HTERT RPE-1 (cell line): Measurements from ENCODE around the gene PHF13.

Experiments
- in situ Hi-C: fragments of 300-500 bp; cut with MboI; formaldehyde crosslinking; loops from 4 replicates; pipeline ENCODE4 v1.14.3; 2020; ENCODE audit warnings: low sequenced_read_pairs

PHF13 gene

DNA sequence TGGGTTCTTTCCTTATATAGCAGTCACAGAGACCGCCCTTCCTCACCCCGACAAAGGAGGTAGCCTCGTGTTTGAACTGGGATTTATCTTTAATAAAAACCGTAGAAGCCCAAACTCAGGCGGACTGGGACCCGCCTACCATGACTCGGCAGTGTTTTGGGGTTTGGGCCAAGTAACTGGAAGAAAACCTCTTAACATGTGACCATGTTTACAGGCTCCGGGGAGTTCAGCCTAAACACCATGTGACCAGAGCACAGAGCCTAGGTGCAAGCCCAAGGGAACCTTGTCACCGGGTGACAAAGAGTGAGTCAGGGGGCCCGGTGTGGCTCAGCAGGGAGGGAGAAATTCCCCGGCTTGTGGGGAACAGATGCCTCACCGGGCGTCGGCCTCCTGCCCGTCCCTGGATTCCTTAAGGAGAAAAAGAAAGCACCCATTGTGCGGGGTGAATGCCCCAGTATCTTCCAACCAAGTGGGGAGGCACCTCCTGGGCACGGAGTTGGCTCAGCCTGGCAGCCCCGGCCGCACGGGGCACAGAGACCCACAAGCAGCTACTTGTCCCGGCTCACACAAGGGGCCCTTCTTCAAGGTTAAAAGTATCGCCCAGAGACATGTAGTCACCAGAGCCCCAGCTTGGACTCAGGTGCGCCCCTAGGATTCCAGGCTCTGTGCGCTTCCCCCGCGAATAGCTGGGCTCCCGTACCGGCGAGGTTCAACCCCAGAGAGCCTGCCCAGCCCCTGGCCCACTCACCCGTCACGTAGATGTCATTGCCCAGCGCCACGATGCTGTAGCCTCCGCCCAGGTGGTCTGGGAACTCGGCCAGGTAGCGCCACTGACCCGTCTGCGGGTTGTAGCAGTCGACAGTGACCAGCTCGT lies 12.2 kb upstream of the PHF13 start:
- in situ Hi-C loops: no loop called here

DNA sequence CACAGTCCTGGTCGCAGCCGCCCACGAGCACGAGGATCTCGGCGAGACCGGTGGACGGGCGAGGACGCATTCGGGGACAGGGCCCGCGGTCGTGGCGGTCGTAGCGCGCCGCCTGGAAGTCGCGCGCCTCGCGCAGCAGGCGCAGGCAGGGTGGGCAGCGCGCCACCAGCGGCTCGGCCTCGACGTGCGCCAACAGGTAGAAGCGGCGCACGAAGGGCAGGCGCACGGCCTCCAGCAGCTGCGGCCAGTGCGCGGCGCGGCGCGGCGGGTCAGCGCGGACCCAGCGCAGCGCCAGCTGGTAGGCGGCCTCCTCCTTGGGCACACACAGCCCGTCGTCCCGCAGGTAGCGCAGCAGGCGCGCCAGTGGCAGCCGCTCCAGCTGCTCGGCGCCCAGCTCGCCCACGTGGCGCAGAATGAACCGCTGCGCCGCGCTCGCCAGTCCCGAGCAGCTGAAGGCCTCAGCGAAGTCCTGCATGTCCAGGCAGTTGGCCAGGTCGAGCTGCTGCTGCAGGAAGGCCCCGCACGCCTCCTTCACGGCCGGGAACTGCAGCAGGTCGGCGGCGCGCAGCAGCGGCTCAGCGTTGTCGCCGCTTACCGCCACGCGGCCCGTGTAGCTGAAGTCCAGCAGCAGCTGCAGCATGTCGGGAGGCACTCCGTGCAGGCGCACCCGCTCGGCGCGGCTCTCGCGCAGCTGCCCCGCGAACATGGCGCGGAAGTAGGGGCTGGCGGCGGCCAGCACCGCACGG lies 11.4 kb upstream of the PHF13 start:
- in situ Hi-C loops: no loop called here

DNA sequence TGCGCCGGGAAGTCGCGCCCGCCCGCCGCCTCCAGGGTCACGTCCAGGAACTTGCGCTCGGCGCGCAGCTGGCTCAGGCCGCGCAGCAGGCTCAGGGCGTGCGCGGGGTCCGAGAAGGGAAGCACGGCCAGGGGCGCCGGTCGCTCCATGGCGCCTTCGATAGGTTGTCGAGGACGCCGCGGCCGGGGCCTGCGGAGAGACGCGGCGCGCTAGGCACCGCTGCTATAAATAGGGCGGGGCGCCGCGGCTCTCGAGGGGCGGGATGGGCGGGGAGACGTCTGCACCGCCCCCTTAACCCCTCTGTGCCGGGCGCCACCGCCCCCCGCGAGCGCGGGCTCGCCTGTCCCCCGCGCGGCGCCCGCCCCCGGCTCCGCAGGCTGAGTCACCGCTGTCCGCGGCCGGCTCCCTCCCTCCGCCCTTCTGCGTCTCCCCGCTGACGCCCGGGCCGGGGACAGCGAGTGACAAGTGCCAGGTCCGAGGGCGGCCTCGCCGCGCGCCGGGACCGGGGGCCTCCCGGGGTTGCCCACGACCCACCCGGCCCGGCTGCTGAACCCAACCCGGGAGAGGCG lies 10.8 kb upstream of the PHF13 start, which contains the start of gene KLHL21:
KLHL21 (minus strand) TSS at position 201 of the 569 bp plus-strand sequence; CDS start at position 149, 52 bp downstream.
- in situ Hi-C loops: no loop called here

DNA sequence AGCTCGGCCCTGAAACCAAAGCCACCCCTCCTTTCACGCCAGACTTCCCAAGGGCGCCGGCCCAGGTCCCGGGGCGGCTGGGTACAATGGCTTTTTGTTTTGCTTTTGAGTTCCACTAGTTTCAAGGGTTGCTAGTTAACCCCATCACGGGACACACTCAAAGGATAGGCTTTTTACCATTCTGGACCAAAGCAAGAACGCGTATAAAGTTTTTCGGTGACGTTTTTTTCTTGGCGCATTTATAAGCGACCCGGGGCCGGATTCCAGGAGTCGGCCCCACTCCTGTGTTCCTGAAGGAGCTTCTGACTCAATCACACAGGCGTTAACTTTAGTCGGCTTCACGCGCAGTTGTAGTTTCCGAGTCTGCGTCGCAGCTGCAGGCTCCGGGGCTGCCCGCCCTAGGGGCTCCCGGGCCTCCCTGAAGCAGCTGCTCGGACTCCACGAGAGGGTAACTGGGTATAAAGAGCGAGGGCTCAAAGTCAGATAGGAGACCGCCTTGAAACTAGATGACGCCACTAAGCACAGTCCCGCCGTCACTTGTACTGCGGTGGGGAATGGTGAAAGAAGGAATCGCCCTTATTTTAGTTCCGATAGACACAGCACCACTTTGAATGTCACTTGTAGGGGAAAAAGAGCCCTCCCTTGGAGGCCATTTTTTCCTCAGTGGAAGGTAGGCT lies 10.2 kb upstream of the PHF13 start:
- in situ Hi-C loops: no loop called here

DNA sequence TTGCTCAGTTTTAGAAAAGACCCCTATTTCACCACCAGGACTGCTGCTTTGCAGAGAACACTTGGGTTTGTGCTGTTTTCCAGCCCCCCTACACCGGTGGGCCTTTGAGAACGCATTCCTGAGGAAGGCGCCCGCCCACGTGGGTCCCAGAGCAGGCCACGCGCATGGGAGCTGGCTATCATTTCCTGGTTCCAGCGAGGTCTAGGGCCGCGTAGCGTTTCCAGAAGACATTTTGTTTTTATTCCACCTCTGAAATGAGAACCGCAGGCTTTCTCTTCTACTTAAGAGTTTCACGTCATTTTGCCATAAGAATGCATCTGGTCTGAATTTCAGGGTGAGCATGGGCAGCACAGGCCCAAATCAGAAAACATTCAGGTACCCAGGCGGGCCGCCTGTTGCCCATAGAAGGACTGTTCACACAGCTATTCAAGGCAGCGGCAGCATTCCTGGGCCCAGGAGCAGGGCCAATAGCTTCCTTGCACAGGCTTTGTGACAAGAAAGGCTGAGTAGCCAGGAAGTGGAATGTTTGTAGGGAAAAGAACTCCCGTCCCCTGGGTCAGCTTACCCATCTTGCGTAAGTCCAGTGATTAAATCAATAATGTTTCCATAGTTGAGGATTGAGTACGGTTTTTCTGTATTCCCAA lies 9.5 kb upstream of the PHF13 start:
- in situ Hi-C loops: no loop called here

DNA sequence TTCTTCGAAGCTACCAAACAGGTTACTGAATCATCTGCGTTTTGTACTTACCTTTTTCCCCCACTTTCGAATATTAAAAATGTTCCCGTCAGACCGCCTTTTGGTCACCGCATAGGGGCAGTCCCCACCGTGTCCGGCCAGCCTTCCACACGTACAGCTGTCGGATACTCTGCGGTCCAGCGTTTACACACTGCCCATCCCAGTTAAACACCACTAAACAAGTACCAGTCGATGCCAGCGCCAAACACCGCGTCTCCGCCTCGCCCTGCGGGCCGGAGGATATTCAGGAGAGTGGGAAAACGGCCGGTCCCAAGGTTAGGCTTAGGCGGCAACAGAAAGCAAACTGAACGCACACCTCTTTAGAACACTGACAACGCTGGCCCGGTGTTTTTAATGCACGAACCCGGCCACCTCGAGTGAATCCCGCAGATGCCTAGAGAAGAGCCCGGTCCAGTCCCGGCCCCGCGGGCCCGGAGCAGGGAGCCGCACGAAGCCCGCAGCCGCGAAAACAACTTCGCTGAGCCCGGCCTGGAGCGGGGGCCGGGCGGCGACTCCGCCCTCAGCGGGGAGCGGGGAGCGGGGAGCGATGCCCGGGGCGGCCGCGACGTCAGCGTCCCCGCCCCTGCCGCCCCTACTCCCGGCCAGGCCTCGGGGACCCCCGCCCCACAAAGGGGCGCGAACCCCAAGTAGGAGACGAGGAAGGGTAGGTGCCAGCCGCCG lies 730 bp upstream of the PHF13 start:
- in situ Hi-C loops: no loop called here

DNA sequence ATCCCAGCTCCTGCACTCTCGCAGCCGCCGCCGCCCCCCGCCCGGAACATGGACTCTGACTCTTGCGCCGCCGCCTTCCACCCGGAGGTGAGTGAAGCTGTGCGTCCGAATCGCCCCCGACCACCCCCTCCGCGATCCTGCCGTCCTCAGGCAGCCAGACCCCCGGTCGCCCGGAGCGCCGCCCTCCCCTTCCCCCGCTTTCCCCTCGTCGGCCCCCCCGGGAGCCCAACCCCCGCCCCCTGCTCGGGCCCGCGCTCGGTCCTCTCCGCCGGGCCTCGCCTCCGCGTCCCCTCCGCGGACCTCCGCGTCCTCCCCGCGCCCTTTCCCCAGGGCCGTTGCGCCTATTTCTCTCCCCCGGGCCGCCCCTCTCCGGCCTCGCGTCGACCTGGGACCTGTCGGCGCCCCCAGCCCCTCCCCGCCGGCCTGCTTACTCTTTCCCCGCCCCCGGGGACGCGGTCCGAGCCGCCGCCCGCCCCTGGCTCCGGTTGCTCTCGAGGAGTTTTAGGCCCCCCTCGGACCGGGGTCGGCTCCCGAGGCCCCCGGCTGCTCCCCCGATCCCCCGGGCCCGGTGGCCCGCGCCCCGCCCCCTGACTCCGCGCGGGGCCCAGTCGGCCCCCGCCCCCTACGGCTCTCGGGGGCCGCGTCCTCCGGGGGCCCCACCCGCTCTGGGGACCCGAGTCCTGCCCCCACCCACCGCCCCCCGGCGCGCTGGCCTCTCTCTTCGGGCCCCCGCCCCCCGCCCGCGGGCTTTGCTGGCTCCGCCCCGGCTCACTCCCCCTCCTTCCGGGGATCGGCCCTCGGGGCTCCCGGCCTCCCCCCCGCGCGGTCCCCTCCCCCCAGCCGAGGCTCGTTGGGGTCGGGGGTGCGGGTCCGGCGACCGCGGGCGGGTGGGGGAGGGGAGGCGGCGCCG lies 743 bp downstream of the PHF13 start:
- in situ Hi-C loops: no loop called here

DNA sequence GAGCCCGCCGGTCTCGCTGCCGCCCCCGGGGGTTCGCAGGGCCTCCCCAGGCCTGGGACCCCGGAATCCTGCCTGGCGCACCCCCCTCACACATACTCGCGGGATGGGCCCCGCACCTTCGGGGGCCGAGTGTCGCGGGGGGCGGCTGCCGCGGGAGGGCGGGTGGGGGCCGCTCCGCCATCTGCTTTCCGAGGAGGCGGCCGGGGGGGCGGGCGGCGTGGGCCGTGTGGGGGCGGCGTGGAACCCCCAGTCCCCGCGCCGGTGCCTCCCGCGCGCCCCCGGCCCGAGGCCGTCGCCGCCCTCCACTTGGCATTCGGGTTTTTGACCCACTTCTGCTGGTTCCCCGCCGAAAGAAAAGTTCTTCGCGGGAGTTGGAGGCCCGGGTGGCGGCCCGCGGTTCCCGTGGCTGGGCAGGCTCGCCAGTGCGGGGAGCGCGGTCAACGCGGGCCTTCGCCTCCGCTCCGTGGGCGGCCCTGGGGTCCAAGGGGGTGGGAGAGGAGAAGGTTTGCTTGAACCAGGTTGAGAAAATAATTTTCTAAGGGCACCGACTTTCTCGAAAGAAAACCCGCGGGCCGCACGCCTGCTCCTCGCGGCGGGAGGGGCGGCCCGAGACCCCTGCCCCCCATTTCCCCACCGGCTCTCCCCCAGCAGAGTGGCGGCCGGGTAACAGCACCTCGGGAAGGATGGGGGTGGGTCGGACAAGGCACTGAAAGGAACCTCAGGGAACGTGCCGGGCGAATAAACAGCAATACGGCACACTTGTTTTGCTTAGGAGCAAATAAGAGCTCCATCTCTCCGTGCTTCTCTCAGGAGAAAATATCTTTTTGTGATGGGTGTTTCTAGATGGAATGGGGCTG lies 1.6 kb downstream of the PHF13 start:
- in situ Hi-C loops: no loop called here

DNA sequence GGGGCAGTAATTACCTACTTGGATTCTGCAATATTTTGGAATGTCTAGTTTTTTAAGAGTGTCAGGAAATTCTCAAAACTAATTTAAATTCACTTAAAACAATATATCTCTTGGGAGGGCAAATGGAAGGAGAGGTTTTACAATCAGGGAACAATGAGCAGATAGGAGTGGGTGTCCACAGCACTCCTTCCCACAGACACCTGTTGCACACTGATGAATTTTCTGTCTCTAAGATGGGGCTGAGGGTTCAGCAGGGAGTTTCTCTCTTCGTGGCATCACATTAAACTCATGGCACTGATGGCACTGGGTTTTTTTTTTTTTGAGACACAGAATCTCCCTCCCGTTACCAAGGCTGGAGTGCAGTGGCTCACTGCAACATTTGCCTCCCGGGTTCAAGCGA lies 5.5 kb downstream of the PHF13 start:
- in situ Hi-C loops: no loop called here

DNA sequence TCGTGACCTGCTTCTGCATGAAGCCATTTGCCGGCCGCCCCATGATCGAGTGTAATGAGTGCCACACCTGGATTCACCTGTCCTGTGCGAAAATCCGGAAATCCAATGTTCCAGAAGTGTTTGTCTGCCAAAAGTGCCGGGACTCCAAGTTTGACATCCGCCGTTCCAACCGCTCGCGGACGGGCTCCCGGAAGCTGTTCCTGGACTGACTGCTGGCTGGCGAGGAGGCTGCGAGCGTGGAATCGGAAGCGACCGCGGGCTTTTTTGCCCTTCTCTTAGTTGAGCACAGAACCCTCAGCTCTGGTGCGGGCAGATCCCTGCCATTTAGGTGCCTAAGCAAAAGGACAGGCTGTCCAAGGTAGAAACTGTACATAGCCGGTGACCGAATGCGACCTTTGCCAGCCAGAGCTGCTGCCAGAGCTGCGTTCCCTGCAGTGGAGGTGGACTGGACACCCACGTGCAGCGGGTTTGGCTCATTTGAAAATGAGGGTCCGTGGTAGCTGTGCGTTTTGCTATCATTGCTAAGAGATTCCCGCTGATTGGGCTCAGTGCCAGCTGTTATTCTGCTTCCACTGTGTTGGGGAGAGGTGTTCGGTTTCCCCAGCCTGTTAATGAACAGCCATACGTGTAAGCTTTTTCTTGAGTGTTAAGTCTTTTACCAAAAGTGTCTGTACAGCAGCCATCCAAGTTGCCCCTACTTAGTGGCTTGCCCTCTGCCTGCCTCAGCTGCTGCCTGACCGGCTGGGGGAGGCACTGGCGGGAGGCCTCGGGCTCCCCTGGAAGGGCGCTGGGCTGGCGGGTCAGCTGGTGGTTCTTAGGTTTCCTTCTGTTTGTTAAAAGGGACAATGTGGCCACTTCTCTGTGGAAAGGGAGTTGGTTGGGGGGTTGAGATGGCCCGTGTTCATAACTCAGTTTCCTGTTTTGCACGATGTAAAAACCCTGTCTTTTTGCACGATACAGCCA lies 8.2 kb downstream of the PHF13 start:
- in situ Hi-C loops: no loop called here

DNA sequence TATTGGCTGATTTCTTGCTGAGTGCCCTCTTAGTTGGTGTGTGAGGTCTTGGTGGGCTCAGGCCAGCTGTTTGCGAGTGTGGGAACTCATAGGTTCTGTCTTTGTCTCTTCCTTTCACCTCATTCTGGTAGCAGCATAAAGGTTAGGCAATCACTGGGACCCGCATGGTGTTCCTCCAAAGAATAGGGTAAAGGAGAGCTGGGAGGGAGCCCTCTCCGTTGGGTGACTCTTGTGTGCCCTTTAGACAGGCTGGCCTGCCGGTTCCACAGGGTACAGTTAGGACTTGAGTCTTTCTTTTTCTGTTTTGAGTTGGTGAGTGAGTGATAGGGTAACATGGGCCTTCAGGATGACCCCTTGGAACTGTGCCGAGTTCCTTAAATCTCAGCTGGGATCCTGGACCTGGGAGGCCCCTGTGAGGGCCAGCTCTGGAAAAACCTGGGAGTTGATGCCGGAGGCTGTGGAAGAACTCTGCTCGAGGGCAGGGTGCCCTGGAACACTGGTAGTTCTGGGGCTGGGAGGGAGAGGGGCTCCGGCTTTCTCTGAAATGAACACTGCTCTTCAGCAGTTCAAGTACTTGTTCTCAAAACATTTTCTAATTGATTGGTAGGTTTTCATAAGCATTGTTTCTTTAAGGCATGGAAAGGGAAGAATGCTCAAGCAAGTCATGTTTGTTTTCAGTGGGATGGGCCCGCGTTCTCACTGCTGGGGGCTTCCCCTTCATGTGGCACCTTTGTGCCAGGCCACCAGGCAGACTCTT lies 9.0 kb downstream of the PHF13 start:
- in situ Hi-C loops: no loop called here

DNA sequence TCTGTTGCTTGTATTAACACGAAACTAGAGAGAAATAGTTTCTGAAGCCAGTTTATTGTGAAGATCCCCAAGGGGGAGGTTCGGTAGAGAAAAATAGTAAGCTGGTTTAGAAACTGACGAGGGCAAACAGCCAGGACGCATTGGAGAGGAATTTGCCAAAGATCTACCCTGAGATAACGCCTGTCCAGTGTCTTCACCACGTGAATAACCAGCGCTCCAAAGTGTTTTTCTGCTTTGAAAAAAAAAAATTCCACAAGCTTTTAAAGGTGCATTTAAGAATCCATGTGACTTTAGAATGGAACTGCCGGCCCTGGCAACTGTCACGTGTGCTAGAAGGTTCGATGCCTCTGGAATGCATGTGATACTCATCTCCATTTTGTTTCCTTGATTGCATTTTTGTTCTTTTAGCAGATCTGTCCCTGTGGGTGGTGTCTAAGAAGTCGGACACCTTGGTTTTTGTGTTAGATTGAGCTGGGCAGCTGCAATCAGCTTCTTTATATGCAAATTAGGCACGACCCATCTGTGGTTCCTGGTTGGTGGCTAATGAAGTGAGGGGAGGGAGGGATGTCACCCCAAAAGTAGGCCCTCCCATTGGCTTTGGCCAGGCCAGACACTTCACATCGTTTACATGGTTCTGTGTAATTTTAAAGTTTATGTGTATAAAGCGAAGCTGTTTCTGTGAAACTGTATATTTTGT lies 9.9 kb downstream of the PHF13 start:
- in situ Hi-C loops: no loop called here

DNA sequence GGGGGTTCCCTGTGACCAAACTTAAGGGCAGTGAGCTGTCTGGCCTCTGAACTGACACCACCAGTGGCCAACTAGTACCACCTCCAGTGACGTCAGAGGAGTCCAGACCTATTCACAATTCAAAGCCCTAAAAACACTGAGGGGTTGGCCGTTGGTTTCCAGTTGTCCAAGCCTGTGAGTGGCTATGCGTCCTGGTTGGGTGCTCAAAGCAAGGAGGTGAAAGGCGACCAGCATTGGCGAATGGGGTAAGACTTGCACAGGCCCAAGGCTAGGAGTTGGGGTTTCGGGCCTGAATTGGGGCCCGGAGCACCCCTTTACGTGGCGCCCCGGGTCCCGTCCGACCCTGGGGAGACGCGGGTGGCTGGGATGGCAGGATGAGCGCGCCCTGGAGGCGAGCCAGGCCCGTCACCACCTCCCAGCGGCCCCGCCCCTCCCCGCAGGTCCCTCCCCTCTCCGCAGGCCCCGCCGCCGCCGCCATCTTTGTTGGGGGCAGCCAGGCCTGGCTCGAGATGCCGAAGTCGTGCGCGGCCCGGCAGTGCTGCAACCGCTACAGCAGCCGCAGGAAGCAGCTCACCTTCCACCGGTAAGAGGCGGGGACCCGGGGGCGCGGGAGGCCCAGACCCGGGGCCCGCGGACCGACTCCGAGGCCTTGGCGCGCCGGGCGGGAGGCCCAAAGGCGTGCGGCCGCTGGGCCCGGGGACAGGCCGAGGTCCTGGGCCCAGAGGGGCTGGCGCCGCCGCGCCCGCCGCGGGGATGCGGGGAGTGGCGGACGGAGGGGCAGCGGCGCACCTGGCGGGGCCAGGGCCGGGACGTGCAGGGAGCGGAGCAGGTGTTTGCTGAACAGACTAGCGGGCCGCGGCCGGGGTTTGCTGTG lies 11.4 kb downstream of the PHF13 start, which contains the start of gene THAP3:
THAP3 (plus strand) TSS at position 159 of the 874 bp plus-strand sequence; CDS start at position 510, 351 bp downstream.
- in situ Hi-C loops: no loop called here

DNA sequence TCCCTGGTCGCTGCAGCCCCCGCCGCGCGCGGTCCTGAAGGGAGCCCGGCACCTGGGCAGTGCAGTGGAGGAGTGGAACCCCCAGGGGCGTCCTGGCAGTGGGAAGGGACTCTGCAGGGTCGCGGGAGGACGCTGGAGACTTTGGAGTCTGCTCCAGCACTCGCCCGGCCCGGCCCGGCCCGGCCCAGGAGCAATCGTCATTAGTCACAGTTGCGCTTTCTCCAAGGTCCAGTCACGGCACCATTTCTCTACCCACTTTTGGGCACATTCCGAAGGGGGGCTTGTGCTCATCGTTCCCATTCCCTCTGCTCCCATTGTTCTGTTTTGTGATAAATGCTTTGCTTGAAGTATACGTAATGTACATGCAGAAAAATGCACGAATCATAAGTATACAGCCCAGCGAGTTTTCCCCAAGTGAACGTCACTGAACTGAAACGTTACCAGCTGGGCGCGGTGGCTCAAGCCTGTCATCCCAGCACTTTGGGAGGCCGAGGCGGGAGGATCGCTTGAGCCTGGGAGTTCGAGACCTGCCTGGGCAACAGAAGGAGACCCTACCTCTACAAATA lies 12.1 kb downstream of the PHF13 start:
- in situ Hi-C loops: no loop called here
